SW480 (cell line): ENCODE data around the gene SPEM1.

Experiments used
- DNase-seq: peaks from one replicate; pipeline ENCODE4 v3.0.0-alpha.2; 2016; ENCODE audit warnings: low spot score

SPEM1 gene

GRCh38 chr17:7440113-7440833 is 20.1 kb downstream of the SPEM1 start:
- peak; percentile 52 for DNase-seq

DNA sequence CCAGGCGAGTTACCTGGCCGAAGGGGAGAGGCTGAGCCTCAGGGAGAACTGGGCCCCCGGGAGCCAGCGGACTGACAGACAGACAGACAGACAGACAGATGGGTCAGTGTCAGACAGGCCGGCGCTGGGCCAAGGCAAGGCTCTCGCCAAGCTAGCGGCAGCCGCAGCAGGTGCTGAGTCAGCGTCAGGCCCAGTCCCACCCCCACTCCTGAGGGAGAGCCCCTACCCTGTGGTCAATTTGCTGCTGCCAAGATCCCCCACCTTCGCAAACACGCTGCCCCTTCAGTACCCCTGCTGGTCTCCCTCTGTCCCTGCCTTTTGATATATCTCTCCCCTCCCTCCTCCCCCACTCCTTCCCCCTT is 20.7 kb downstream of the SPEM1 start:
- no peak for DNase-seq

DNA sequence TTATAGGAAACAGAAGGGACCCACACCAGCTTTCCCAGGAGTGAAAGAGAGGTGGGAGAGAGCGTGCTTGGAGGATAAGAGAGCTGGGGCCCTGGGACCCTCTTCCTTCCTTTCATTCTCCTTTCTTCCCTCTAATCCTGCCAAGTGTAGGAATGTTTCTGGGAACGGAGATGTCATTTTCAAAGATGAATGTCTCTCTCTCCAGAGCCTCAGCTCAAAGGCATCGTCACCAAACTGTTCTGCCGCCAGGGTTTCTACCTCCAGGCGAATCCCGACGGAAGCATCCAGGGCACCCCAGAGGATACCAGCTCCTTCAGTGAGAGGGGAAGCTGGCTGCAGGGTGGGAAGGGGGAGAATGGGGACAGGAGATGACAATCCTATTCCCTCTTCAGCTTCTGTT is 21.1 kb downstream of the SPEM1 start:
- DNase-seq, result no peak

DNA sequence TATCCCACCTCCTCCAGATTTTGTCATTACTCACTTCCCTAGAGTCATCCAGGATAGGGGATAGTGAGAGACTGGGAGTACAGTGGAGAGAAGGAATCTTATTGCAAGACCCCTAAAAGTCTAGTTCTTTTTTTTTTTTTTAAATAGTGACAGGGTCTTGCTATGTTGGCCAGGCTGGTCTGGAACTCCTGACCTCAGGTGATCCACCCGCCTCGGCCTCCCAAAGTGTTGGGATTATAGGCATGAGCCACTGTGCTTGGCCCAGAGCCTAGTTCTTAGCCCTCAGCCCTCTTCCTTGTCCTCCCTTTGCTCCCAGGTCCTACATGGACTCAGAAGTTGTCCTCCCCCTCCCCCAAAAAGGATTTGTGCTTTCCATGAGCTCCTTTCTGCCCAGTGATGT is 22.0 kb downstream of the SPEM1 start:
- DNase-seq, result no peak

DNA sequence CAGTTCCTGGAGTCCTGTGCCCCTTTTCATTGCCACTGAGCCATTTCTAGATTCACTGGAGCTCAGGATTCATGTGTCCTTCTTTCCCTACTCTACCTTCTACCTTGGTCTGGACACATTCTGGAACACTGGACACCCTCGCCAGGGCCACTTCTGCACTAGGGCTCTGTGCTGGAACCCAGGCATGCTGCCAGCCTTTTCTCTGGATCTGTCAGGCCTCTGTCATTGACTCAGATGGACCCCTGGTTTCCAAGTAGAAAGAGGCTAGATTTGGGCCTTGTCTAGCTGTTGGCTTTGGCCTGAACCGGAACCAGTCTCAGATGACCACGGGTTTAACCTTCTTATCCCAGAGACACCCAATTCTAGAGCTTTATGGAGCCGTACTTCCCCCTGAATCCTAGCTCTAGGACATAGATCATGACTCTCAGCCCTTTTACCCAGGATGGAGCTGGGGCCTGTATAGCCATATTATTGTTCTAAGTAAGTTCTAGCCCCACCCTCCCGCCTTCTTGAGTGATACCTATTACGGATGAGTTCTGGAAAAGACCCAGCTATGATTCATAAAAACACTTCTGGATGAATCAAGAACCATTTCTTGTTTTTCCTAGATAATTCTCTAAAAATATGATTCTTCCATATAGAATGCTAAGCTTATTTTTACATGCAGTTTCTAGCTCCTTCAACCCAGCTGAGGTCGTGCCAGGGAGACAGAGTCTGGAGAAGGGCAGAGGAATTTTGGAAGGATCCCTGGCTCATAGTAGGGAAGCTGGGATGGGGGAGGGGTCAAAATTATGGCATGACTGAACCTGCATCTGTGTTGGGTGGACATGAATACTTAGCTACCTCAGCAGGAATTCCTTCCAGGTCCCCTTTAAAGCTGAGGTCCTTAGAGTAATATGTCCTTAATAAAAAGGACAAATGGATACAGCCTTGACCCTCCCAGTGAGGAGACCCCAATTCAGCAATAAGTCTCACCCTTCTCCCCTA is 23.7 kb downstream of the SPEM1 start:
- DNase-seq, result no peak

DNA sequence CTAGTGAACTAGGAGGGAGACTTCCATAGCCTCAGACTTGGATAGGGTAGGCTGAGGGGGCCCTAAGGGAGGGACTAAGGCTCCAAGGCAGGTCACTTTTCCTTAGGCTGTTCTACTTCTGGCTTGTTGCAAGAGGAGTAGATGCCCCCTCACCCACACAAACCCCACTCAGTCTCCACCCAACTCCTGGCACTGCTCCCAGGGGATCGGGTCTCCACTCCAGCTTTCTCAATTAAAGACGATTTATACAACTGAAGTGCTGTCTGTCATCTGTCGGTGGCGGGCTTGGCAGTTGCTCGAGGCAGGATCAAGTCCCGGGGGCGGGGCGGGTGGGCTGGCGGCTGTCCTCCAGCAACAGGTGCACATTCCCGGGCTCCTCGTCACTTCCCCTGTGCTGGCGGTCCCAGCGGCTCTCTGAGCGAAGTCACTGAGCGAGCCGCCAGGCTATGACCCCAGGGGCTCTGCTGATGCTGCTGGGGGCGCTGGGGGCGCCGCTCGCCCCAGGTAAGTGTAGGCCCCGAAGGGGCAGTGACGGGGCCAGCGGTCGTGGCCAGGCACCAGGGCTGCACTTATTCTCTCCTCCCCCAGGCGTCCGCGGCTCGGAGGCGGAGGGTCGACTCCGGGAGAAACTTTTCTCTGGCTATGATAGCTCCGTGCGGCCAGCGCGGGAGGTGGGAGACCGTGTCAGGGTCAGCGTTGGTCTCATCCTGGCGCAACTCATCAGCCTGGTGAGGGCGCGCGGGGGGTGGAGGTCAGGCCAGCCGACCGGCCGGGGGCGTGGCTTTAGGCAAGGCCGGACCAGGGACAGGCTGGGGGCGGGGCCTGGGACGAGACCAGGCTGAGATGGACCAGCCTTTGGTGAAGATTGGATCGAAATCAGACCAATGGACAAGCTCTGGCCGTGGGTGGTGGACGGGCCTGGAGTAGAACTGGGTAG is 24.8 kb downstream of the SPEM1 start, which contains the start of gene CHRNB1:
CHRNB1 (plus strand) TSS at position 380 of the 937 bp plus-strand sequence; CDS start at position 447, 67 bp downstream.
- DNase-seq, result peak; percentile 86

DNA sequence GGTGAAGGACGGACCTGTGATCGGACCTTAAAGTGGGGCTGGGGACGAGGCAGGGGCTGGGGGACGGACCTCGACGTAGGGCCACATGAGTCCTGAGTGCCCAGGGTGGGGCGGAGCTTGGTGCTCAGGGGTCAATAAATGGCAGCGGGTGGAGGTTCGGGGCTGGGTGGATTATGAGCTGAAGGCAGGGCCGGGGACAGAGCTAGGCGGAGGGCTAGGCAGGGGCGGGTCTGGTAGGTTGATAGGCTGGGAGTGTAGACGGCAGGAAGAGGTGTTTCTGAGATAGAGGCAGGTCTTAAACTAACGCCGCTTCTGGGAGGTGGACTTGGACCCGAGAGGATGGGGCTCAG is 25.5 kb downstream of the SPEM1 start:
- DNase-seq, result peak; percentile 77

DNA sequence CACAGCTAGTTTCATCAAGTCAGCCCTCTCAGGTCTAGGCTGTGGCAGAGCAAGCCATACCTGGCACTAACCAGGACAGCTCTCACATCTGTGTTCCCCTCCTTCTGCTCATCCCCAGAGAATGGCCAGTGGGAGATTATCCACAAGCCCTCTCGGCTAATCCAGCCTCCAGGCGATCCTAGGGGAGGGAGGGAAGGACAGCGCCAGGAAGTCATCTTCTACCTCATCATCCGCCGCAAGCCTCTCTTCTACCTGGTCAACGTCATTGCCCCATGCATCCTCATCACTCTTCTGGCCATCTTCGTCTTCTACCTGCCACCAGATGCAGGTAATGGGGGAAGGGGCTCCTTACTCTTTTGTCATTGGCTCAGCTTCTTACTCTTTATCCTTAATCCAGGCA is 28.3 kb downstream of the SPEM1 start:
- no peak for DNase-seq

DNA sequence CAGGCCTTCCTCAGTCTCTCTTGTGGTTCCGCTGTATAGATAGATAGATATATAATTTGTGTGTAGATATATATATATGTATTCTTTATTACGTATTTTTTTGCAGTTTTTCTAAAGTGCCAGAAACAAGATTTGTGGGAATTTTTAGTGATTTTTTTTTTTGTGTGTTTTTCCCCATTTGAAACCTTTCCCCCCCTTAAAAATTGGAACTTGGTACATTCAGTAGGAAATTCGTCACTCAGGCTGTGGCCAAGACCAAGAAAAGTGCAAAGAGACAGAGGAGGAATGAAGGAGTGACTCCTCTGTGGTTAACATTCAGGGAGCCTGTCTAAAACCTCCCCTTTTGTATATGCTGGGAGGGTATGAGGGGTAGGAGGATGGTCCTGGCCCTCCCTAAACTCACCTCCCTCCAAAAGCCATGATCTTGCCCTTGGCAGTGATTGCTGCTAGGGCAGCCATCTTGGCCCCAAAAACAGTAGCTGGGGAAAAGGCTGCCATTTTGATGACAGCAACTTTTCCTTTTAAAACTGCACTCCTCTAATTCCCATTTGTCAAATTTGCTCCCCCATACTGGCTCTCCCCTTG is 39.9 kb downstream of the SPEM1 start:
- DNase-seq, result no peak

GRCh38 chr17:7460850-7461660 is 40.9 kb downstream of the SPEM1 start:
- DNase-seq, result no peak

GRCh38 chr17:7462474-7463371 is 42.6 kb downstream of the SPEM1 start:
- DNase-seq, result no peak

- no peak for DNase-seq
These were observed 43.3 kb downstream of the SPEM1 start for GRCh38 chr17:7463372-7463846.

- no peak for DNase-seq
These were observed 44.0 kb downstream of the SPEM1 start for GRCh38 chr17:7464081-7464480.

- DNase-seq, result no peak
These were observed 45.6 kb downstream of the SPEM1 start for GRCh38 chr17:7465597-7466275.

DNA sequence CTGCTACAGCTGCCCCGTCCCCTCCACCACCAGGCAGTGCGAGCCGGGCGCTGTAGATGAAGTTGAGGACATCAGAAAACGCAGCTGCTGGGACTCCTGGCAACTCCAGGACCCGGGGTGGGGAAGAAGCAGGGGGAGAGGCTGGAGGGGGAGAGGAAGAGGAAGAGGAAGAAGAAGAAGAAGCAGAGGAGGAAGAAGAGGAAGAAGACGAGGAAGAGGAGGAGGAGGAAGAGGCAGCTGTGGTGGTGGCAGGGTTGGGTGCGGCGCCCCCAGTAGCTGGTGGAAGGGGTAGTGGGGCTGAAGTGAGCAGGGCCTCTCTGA is 46.2 kb downstream of the SPEM1 start:
- no peak for DNase-seq

DNA sequence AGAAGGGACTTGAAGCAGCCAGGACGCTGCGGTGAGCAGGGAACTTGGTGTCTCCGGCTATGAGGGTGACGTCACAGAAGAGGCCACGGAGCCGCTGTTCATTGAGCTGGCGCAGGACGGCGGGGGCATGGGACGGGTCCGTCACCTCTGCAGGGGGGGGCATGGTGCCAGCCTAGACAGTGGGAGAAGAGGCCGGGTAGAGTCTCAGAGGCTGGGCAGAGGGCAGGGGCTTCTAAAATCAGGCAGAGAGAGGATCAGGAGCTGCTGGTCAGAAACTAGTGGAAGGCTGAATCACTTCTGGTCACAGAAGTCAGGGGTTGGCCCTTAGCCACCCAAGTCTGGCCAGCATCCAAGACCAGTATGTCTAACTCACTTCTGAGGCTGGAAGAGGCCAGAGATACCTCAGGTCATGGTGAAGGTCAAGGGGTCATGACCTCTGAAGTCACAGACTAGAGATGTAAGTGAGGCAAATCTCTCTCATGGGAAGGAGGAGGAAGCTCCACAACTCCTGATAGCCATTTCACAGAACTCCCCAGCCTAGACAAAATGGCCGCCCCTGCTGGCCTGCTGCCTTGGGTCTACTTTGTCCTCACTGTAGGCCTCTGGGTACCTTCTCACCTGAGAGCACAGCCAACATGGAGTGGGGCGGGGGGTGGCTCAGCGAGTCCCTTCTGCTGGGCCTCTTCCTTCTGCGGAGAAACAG is 46.7 kb downstream of the SPEM1 start:
- DNase-seq, result no peak

DNA sequence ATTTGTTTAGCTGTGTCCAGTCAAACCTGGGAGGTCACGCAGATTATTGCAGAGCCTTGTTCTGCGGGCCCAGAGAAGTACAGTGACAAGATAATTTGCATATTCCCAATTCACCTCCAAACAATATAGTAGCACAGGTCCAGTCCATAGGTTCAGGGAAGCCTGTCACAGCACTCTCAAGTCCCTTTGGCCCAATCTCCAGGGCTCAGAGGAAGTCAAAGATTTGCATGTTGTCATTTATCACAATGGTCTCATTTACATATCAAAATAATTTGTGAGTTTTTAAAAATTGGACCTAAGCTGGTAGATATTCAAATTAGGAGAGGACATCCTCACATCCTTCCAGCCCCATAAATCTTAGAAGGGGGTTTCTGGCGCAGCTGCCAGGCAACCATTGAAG is 47.4 kb downstream of the SPEM1 start:
- no peak for DNase-seq

DNA sequence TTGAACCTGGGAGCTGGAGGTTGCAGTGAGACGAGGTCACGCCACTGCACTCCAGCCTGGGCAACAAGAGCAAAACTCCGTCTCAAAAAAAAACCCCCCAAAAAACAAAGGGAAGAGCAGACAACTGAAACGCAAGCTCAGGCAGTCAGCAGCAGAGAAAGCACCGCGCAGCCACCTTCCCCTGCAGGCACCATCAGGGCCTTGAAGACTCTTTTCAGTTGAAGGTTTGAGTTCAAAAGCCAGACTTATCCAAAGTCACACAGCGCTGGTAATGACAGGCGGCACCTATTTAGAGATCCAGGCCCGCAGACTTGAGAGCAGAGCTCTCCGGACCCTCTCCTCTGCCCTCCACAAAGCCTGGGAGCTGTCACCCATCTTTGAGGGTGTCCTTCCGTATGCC is 48.2 kb downstream of the SPEM1 start:
- DNase-seq, result no peak
